Effector memory CD4-positive, alpha-beta T cell (primary cell): ENCODE data around the gene PCDHGA12.
A peak's percentile ranks its signal among the peaks of the same experiment; 100 is the strongest.

Source experiments
- DNase-seq, 3 donors: peaks; one replicate each; pipeline ENCODE4 v3.0.0-alpha.2; 2020
- H3K27ac ChIP-seq: 2 replicates; pipeline ENCODE4 v1.7.0; 2013; ENCODE audit warnings: mild to moderate bottlenecking, low read length, moderate library complexity; ENCODE audit not compliant: insufficient read depth, poor library complexity, severe bottlenecking
- H3K27me3 ChIP-seq: replicated peaks from 2 replicates; pipeline ENCODE4 v1.7.0; 2013; ENCODE audit warnings: mild to moderate bottlenecking, low read length; ENCODE audit not compliant: insufficient read depth, control insufficient read depth, poor library complexity, severe bottlenecking
- H3K36me3 ChIP-seq: 2 replicates; pipeline ENCODE4 v1.7.0; 2013; ENCODE audit warnings: mild to moderate bottlenecking, low read length, moderate library complexity; ENCODE audit not compliant: control insufficient read depth, insufficient read depth
- H3K4me1 ChIP-seq: 2 replicates; pipeline ENCODE4 v1.7.0; 2013; ENCODE audit warnings: low read length, mild to moderate bottlenecking; ENCODE audit not compliant: control insufficient read depth, insufficient read depth, poor library complexity, severe bottlenecking
- H3K4me3 ChIP-seq: 2 replicates; pipeline ENCODE4 v1.7.0; 2013; ENCODE audit warnings: low read length, low read depth, mild to moderate bottlenecking; ENCODE audit not compliant: insufficient read depth, poor library complexity, severe bottlenecking
- H3K9me3 ChIP-seq: 2 replicates; pipeline ENCODE4 v1.7.0; 2013; ENCODE audit warnings: mild to moderate bottlenecking, low read length, moderate library complexity; ENCODE audit not compliant: control insufficient read depth

Gene PCDHGA12

DNA sequence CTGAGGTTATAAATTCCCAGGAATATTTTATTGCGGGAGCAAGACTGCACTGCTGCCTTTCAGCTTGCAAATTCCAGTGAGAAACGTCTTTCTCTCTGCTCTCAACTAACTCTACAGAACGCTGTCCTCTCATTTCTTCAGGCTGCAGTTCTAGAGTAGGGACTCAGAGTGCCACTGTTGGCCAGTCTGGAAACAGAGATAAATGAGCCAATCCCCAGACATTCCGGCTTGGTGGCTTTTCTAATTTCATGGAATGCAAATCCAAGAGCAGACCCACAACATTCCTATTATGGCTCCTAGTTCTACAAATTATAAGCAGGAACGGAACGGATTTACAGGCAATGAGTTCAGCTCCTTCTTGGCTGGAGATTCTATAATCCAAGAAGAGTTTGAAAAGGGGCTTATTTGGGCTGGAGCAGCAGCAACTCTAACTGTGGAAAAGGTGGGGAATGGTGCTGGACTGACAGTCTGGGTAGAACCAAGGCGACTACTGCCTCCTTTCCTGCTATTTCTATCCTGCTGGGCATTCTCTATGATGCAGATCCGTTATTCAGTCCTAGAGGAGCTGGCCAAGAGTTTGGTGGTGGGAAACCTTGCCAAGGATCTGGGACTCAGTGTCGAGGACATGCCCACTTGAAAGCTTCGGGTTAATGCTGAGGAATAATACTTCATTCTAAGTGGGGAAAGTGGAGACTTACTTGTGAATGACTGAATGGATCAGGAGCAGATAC, 9.3 kb downstream of the PCDHGA12 start:
- no peaks in the 10 kb centered on the region for H3K4me1 ChIP-seq
- H3K4me3 ChIP-seq = no peak overlapping the region
- DNase-seq = no peak
- no peaks in the 10 kb centered on the region for H3K9me3 ChIP-seq
- no peaks in the 10 kb centered on the region for H3K27me3 ChIP-seq
- no peaks in the 10 kb centered on the region for H3K36me3 ChIP-seq
- H3K27ac ChIP-seq = no peak overlapping the region

DNA sequence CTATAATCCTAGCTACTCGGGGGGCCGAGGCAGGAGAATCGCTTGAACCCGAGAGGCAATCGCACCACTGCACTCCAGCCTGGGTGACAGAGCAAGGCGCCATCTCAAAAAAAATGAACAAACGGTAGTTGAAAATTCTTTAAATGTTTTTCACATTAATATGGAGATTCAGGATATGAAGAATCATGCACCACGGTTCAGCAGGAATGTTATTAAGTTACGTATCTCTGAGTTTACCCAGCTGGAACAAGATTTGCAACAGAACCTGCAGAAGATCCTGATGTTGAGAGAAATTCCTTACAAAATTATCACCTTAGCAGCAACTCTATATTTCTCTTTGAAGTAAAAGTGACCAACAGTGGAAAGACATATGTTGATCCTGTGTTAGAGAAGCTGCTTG, 10.0 kb downstream of the PCDHGA12 start:
- H3K9me3 ChIP-seq = no peaks in the 10 kb centered on the region
- H3K4me3 ChIP-seq = no peak overlapping the region
- DNase-seq = no peak
- no peaks in the 10 kb centered on the region for H3K27me3 ChIP-seq
- H3K27ac ChIP-seq = no peak overlapping the region
- no peaks in the 10 kb centered on the region for H3K4me1 ChIP-seq
- no peaks in the 10 kb centered on the region for H3K36me3 ChIP-seq

GRCh38 chr5:141441571-141442170, 11.4 kb downstream of the PCDHGA12 start:
- Histone ChIP-seq H3K4me1 (no peaks in the 10 kb centered on the region), H3K4me3 (no peak overlapping the region), H3K27me3 (no peaks in the 10 kb centered on the region), H3K27ac (no peak overlapping the region), H3K36me3 (no peaks in the 10 kb centered on the region), H3K9me3 (no peaks in the 10 kb centered on the region)
- DNase-seq = no peak

DNA sequence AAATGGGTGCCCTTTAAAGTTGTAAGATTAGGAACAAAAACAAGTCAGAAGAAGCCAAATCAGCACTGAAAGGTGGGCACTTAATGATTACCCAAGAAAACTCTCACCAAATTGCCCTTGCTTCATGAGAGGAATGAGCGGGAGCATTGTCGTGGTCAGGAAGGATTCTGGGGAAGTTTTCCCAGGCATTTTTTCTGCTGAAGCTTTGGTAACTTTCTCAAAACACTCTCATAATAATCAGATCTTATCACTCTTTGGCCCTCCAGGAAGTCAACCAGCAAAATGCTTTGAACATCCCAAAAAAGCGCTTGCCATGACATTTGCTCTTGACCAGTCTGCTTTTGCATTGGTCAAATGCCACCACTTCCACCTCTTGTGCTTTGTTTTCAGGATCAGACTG, 35.0 kb downstream of the PCDHGA12 start:
- no peak for DNase-seq
- Histone ChIP-seq H3K36me3 (no peaks in the 10 kb centered on the region), H3K4me3 (no peak overlapping the region), H3K27me3 (no peaks in the 10 kb centered on the region), H3K27ac (no peak overlapping the region), H3K4me1 (no peaks in the 10 kb centered on the region), H3K9me3 (no peaks in the 10 kb centered on the region)

DNA sequence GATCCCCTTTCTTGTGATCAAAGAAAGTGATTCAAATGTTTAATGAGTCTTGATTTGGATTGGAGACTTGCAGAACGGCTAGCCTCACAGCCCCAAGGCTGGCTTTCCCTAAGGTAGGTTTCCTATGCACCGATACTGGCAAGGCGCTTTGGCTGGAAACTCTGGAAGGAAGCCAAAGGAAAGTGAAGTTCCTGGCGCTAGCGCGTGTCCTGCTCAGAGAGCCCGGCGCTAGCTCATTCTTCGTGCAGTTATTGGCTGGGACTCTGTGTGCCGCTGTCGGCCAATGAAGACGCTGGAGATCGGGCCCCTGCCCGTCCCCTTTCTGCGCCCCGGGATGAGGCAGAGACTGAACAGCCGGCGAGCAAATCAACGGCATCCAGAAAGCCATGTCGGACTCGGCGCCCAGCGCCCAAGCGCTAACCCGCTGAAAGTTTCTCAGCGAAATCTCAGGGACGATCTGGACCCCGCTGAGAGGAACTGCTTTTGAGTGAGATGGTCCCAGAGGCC, 45.4 kb downstream of the PCDHGA12 start, which contains the start of gene PCDHGC3:
Gene PCDHGC3, plus strand, starts transcription at position 342 of the 507 bp plus-strand sequence. Its CDS starts 151 bp downstream, at position 493.
- Histone ChIP-seq H3K4me3 (peak within 1 kb of the TSS; percentile 54), H3K9me3 (no peaks in the 10 kb centered on the region), H3K4me1 (peaks cover 9% of the 10 kb centered on the region), H3K36me3 (no peaks in the 10 kb centered on the region), H3K27ac (no peak within 1 kb of the TSS), H3K27me3 (peaks cover 26% of the 10 kb centered on the region)
- no peak for DNase-seq

DNA sequence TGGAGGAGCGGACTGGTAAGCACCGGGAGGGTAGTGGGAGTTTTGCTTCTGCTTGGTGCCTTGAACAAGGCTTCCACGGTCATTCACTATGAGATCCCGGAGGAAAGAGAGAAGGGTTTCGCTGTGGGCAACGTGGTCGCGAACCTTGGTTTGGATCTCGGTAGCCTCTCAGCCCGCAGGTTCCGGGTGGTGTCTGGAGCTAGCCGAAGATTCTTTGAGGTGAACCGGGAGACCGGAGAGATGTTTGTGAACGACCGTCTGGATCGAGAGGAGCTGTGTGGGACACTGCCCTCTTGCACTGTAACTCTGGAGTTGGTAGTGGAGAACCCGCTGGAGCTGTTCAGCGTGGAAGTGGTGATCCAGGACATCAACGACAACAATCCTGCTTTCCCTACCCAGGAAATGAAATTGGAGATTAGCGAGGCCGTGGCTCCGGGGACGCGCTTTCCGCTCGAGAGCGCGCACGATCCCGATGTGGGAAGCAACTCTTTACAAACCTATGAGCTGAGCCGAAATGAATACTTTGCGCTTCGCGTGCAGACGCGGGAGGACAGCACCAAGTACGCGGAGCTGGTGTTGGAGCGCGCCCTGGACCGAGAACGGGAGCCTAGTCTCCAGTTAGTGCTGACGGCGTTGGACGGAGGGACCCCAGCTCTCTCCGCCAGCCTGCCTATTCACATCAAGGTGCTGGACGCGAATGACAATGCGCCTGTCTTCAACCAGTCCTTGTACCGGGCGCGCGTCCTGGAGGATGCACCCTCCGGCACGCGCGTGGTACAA, 46.0 kb downstream of the PCDHGA12 start:
- H3K4me3 ChIP-seq = peak overlapping the region; percentile 54
- no peaks in the 10 kb centered on the region for H3K9me3 ChIP-seq
- H3K27me3 ChIP-seq = peaks cover 26% of the 10 kb centered on the region
- DNase-seq = no peak
- H3K4me1 ChIP-seq = peaks cover 9% of the 10 kb centered on the region
- no peak overlapping the region for H3K27ac ChIP-seq
- no peaks in the 10 kb centered on the region for H3K36me3 ChIP-seq

DNA sequence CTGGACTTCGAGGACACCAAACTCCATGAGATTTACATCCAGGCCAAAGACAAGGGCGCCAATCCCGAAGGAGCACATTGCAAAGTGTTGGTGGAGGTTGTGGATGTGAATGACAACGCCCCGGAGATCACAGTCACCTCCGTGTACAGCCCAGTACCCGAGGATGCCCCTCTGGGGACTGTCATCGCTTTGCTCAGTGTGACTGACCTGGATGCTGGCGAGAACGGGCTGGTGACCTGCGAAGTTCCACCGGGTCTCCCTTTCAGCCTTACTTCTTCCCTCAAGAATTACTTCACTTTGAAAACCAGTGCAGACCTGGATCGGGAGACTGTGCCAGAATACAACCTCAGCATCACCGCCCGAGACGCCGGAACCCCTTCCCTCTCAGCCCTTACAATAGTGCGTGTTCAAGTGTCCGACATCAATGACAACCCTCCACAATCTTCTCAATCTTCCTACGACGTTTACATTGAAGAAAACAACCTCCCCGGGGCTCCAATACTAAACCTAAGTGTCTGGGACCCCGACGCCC, 46.8 kb downstream of the PCDHGA12 start:
- Histone ChIP-seq H3K27me3 (peaks cover 26% of the 10 kb centered on the region), H3K4me3 (peak overlapping the region; percentile 54), H3K9me3 (no peaks in the 10 kb centered on the region), H3K4me1 (peaks cover 9% of the 10 kb centered on the region), H3K36me3 (no peaks in the 10 kb centered on the region), H3K27ac (no peak overlapping the region)
- no peak for DNase-seq

- no peak overlapping the region for H3K4me3 ChIP-seq
- peaks cover 26% of the 10 kb centered on the region for H3K27me3 ChIP-seq
- DNase-seq = no peak
- H3K36me3 ChIP-seq = no peaks in the 10 kb centered on the region
- H3K27ac ChIP-seq = no peak overlapping the region
- no peaks in the 10 kb centered on the region for H3K9me3 ChIP-seq
- peaks cover 9% of the 10 kb centered on the region for H3K4me1 ChIP-seq
Measured at GRCh38 chr5:141477815-141478214, 47.5 kb downstream of the PCDHGA12 start.

GRCh38 chr5:141478321-141478945, 48.1 kb downstream of the PCDHGA12 start:
- peaks cover 9% of the 10 kb centered on the region for H3K4me1 ChIP-seq
- H3K9me3 ChIP-seq = no peaks in the 10 kb centered on the region
- no peak overlapping the region for H3K4me3 ChIP-seq
- no peak overlapping the region for H3K27ac ChIP-seq
- no peaks in the 10 kb centered on the region for H3K36me3 ChIP-seq
- no peak for DNase-seq
- H3K27me3 ChIP-seq = peaks cover 26% of the 10 kb centered on the region
